BLaER1 (cell line): ENCODE measurements around the gene PARK7.

Experiments used
- H3K27ac ChIP-seq: shearing (Covaris generic); formaldehyde crosslinking; 2 replicates; pipeline ENCODE4 v1.8.1; 2022
- H3K27me3 ChIP-seq: shearing (Covaris generic); formaldehyde crosslinking; 2 replicates; pipeline ENCODE4 v1.8.1; 2022
- H3K36me3 ChIP-seq: shearing (Covaris generic); formaldehyde crosslinking; 2 replicates; pipeline ENCODE4 v1.8.1; 2022
- H3K4me1 ChIP-seq: shearing (Covaris generic); formaldehyde crosslinking; 2 replicates; pipeline ENCODE4 v1.8.1; 2022
- H3K4me2 ChIP-seq: shearing (Covaris generic); formaldehyde crosslinking; 2 replicates; pipeline ENCODE4 v1.8.1; 2022
- H3K4me3 ChIP-seq: shearing (Covaris generic); formaldehyde crosslinking; 2 replicates; pipeline ENCODE4 v1.8.1; 2022
- H3K9ac ChIP-seq: shearing (Covaris generic); formaldehyde crosslinking; 2 replicates; pipeline ENCODE4 v1.8.1; 2022
- H3K9me3 ChIP-seq: shearing (Covaris generic); formaldehyde crosslinking; 2 replicates; pipeline ENCODE4 v1.8.1; 2022
- H4K20me1 ChIP-seq: shearing (Covaris generic); formaldehyde crosslinking; 2 replicates; pipeline ENCODE4 v1.8.1; 2022
- Cebpa-rat ChIP-seq: shearing (Covaris generic); IDR thresholded peaks from 2 replicates; pipeline ENCODE4 v1.8.1; 2022

PARK7 gene

DNA sequence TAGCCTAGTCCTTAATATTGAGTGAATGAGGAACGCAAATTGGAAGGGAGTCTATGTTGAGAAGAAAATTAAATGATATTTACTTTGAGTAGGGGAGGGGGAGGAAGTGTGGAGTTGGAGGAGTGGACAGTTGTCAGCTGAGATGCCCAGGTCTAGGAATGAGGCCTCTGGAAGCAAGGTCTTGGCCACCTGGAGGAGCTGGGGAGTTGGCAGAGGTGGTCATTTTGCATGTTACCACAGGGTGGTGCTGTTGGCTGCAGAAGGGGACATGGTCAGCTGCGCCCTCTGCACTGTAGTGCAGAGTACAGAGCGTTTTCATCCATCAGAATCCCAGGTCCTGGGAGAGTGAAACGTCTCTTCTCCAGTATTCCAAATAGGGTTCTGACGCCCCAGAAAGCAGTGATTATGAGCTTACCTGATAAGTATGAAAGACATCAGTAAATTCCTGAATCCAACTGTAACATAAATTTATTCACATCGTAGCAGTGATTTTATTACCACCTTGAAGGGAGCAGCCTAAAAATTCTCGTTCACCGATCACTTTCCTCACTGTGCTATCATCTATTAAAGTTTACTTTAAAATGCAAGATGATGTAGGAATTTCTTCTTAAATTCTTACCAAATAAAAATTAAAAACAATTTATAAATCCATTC is 13.8 kb downstream of the PARK7 start:
- no peaks in the 10 kb centered on the region for H3K27me3 ChIP-seq
- peaks cover 94% of the 10 kb centered on the region for H3K36me3 ChIP-seq
- peaks cover 46% of the 10 kb centered on the region for H4K20me1 ChIP-seq
- TF ChIP-seq Cebpa-rat, result no peak
- no peaks in the 10 kb centered on the region; the same call in 1 of the 2 replicates for H3K9me3 ChIP-seq
- no peaks in the 10 kb centered on the region for H3K4me1 ChIP-seq
- H3K4me2 ChIP-seq, result no peak overlapping the region
- H3K9ac ChIP-seq, result no peak overlapping the region
- no peak overlapping the region for H3K27ac ChIP-seq
- no peak overlapping the region for H3K4me3 ChIP-seq

GRCh38 chr1:7980984-7981383 is 19.5 kb downstream of the PARK7 start:
- Histone ChIP-seq H3K4me3 (no peak overlapping the region), H3K27ac (no peak overlapping the region), H4K20me1 (peaks cover 53% of the 10 kb centered on the region), H3K27me3 (no peaks in the 10 kb centered on the region), H3K36me3 (peaks cover 93% of the 10 kb centered on the region), H3K4me2 (no peak overlapping the region), H3K9ac (no peak overlapping the region), H3K9me3 (no peaks in the 10 kb centered on the region), H3K4me1 (peaks cover 4% of the 10 kb centered on the region; the same call in 1 of the 2 replicates)
- TF ChIP-seq Cebpa-rat, result no peak

DNA sequence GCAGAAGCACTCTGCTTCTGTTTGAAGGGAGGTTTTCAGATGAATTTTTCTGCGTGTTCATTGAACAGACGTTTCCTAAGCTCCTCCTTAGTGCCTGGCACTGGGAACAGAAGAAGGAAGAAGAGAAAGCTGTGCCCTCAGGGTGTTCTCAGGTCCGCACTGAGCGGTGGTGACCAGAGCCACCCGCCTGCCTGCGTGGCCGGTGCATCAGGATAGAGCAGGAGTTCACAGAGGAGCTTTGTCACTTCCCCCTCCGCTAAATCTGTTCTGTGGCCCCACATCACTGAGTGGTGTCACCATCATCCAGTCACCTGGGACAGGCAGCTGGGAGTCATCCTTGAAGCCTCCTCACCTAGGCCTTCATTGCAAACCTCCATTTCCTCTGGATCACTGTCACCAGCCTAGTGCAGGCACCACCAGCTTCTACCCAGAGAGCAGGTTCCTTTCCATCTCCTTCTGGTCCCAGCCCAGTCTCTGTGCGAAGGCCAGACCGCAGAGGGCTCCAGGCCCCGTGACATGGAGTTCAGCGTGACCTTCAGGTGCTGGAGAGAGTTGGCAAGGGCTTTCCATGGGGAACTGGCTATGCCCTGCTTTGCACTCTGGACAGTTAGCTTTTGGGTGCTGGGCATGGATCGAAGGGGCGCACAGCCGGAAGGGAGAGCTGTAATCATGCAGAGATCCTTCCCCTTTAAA is 21.7 kb downstream of the PARK7 start:
- Histone ChIP-seq H3K4me2 (no peak overlapping the region), H3K4me3 (no peak overlapping the region), H3K9ac (no peak overlapping the region), H3K9me3 (no peaks in the 10 kb centered on the region), H3K27ac (0 out of 2 replicates have a peak overlapping the region, but pooled peaks have one; percentile 9), H3K27me3 (no peaks in the 10 kb centered on the region), H3K4me1 (peaks cover 4% of the 10 kb centered on the region; the same call in 1 of the 2 replicates), H4K20me1 (peaks cover 38% of the 10 kb centered on the region), H3K36me3 (peaks cover 92% of the 10 kb centered on the region)
- no peak for TF ChIP-seq Cebpa-rat

DNA sequence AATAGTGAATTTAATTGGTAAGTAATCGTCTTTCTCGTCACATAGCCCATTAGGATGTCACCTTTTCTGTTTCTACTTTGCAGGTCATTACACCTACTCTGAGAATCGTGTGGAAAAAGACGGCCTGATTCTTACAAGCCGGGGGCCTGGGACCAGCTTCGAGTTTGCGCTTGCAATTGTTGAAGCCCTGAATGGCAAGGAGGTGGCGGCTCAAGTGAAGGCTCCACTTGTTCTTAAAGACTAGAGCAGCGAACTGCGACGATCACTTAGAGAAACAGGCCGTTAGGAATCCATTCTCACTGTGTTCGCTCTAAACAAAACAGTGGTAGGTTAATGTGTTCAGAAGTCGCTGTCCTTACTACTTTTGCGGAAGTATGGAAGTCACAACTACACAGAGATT is 23.3 kb downstream of the PARK7 start:
- no peaks in the 10 kb centered on the region for H3K9me3 ChIP-seq
- TF ChIP-seq Cebpa-rat, result no peak
- peaks cover 87% of the 10 kb centered on the region for H3K36me3 ChIP-seq
- peaks cover 38% of the 10 kb centered on the region for H4K20me1 ChIP-seq
- no peaks in the 10 kb centered on the region for H3K27me3 ChIP-seq
- H3K4me2 ChIP-seq, result no peak overlapping the region
- H3K4me1 ChIP-seq, result peaks cover 4% of the 10 kb centered on the region; the same call in 1 of the 2 replicates
- H3K4me3 ChIP-seq, result no peak overlapping the region
- H3K9ac ChIP-seq, result no peak overlapping the region
- H3K27ac ChIP-seq, result no peak overlapping the region

GRCh38 chr1:7985851-7986612 is 24.5 kb downstream of the PARK7 start:
- H3K4me2 ChIP-seq, result no peak overlapping the region
- H3K9me3 ChIP-seq, result no peaks in the 10 kb centered on the region
- peaks cover 87% of the 10 kb centered on the region for H3K36me3 ChIP-seq
- peaks cover 27% of the 10 kb centered on the region for H4K20me1 ChIP-seq
- H3K27me3 ChIP-seq, result no peaks in the 10 kb centered on the region
- H3K27ac ChIP-seq, result no peak overlapping the region
- H3K4me1 ChIP-seq, result peaks cover 4% of the 10 kb centered on the region; the same call in 1 of the 2 replicates
- H3K4me3 ChIP-seq, result no peak overlapping the region
- no peak for TF ChIP-seq Cebpa-rat
- no peak overlapping the region for H3K9ac ChIP-seq

GRCh38 chr1:7987528-7987927 is 26.0 kb downstream of the PARK7 start:
- Histone ChIP-seq H3K27me3 (no peaks in the 10 kb centered on the region), H3K27ac (no peak overlapping the region), H3K4me2 (no peak overlapping the region), H3K9ac (no peak overlapping the region), H4K20me1 (peaks cover 20% of the 10 kb centered on the region), H3K4me1 (peaks cover 2% of the 10 kb centered on the region; the same call in 1 of the 2 replicates), H3K36me3 (peaks cover 80% of the 10 kb centered on the region), H3K9me3 (no peaks in the 10 kb centered on the region), H3K4me3 (no peak overlapping the region)
- no peak for TF ChIP-seq Cebpa-rat

GRCh38 chr1:7988576-7988975 is 27.1 kb downstream of the PARK7 start:
- no peak overlapping the region for H3K4me3 ChIP-seq
- peaks cover 8% of the 10 kb centered on the region for H3K4me1 ChIP-seq
- H3K9me3 ChIP-seq, result no peaks in the 10 kb centered on the region
- no peaks in the 10 kb centered on the region for H3K27me3 ChIP-seq
- TF ChIP-seq Cebpa-rat, result no peak
- no peak overlapping the region for H3K9ac ChIP-seq
- H3K4me2 ChIP-seq, result no peak overlapping the region
- H4K20me1 ChIP-seq, result peaks cover 9% of the 10 kb centered on the region
- no peak overlapping the region for H3K27ac ChIP-seq
- H3K36me3 ChIP-seq, result peaks cover 70% of the 10 kb centered on the region

GRCh38 chr1:7989762-7990428 is 28.4 kb downstream of the PARK7 start:
- Histone ChIP-seq H3K4me2 (no peak overlapping the region), H3K27ac (no peak overlapping the region), H4K20me1 (no peaks in the 10 kb centered on the region), H3K4me1 (peaks cover 21% of the 10 kb centered on the region), H3K9me3 (no peaks in the 10 kb centered on the region), H3K4me3 (no peak overlapping the region), H3K27me3 (no peaks in the 10 kb centered on the region), H3K36me3 (peaks cover 57% of the 10 kb centered on the region), H3K9ac (no peak overlapping the region)
- TF ChIP-seq Cebpa-rat, result no peak

- peaks cover 38% of the 10 kb centered on the region for H3K36me3 ChIP-seq
Observed at GRCh38 chr1:7991504-7992440, 30.3 kb downstream of the PARK7 start.

More at GRCh38 chr1:7991504-7992440, 30.3 kb downstream of the PARK7 start:
- H3K27ac ChIP-seq, result no peak overlapping the region
- H4K20me1 ChIP-seq, result no peaks in the 10 kb centered on the region
- no peaks in the 10 kb centered on the region for H3K9me3 ChIP-seq
- H3K4me3 ChIP-seq, result no peak overlapping the region
- H3K27me3 ChIP-seq, result no peaks in the 10 kb centered on the region
- H3K4me2 ChIP-seq, result no peak overlapping the region
- H3K4me1 ChIP-seq, result peaks cover 21% of the 10 kb centered on the region
- no peak for TF ChIP-seq Cebpa-rat
- H3K9ac ChIP-seq, result no peak overlapping the region
